ENCODE data around the gene SSC5D. TPM values are rescaled to one million over a fixed set of nuclear protein-coding genes. Genes with fewer than 3 reads are reported as not detected.

The SSC5D gene
- total and polyA plus RNA-seq, 2 donors: 24.4 TPM

DNA sequence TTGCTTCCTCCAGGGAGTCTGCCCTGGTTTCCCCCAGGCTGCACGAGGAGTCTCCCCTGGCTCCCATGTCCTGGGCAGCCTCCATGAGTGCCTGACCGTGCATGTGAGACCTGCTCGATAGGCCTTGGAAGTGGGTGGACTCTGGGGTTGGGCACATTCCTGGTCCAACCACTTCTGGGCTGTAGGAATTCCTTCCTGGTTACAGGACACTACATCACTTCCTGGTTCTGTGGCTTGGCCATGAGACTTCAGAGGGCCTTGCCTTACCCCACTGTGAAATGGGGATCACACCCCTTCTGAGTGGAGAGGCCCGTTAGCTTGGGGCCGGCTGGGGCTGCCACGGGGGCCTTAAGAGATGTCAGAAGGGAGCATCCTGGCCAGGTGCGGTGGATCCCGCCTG is 15.8 kb upstream of the SSC5D start:
- Histone ChIP-seq H3K4me1 (ENCODE audit: insufficient read depth) (no peaks in the 10 kb centered on the region), H3K27ac (ENCODE audit: low read depth) (no peak overlapping the region), H3K4me3 (ENCODE audit: low read depth, low read length) (no peak overlapping the region), H3K36me3 (ENCODE audit: insufficient read depth) (no peaks in the 10 kb centered on the region)
- WGBS: 77% methylated on average over 8 of the region's 8 CpGs
- no peak for DNase-seq (ENCODE audit: extremely low spot score)

DNA sequence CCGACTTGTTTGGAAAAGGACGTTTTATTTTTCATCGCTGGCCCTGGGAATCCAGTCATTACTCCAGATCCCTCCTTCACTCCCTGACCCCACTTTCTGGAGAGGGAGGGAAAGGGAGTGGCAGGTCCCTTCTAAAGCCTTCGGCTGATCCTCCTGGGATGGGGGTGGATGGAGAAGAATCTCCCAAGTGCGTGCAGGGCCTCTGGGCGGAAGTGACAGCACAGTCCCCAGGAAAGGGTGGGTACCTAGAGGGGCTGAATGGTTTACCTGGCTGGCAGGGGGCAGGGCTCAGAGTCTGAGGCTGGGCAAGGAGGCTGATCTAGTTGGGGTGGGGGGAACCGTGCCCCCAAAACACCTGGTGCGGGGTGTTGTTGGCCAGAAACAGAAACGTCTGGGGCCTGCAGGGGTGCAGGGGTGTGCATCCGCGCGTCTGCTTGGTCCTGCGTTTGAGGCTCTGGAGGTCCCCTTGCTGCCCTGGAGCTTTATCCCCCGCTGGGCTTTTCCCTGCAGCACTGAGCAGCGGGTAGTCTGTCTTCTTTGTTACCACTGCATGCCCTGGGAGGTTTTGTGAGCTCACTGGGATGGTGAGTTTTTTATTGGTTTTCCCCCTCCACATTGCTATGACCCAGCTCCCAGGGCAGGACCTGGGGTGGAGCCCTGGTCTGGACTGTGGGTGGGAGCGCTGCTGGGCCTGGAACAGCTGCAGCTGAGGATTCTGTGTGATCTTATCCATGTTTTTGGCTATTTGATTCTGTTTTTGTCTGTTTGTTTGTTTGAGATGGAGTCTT is 14.8 kb upstream of the SSC5D start:
- H3K36me3 ChIP-seq (ENCODE audit: insufficient read depth): no peaks in the 10 kb centered on the region
- 48% methylated on average over 16 of the region's 16 CpGs for WGBS
- no peaks in the 10 kb centered on the region for H3K4me1 ChIP-seq (ENCODE audit: insufficient read depth)
- H3K27ac ChIP-seq (ENCODE audit: low read depth): no peak overlapping the region
- no peak for DNase-seq (ENCODE audit: extremely low spot score)
- H3K4me3 ChIP-seq (ENCODE audit: low read depth, low read length): no peak overlapping the region

DNA sequence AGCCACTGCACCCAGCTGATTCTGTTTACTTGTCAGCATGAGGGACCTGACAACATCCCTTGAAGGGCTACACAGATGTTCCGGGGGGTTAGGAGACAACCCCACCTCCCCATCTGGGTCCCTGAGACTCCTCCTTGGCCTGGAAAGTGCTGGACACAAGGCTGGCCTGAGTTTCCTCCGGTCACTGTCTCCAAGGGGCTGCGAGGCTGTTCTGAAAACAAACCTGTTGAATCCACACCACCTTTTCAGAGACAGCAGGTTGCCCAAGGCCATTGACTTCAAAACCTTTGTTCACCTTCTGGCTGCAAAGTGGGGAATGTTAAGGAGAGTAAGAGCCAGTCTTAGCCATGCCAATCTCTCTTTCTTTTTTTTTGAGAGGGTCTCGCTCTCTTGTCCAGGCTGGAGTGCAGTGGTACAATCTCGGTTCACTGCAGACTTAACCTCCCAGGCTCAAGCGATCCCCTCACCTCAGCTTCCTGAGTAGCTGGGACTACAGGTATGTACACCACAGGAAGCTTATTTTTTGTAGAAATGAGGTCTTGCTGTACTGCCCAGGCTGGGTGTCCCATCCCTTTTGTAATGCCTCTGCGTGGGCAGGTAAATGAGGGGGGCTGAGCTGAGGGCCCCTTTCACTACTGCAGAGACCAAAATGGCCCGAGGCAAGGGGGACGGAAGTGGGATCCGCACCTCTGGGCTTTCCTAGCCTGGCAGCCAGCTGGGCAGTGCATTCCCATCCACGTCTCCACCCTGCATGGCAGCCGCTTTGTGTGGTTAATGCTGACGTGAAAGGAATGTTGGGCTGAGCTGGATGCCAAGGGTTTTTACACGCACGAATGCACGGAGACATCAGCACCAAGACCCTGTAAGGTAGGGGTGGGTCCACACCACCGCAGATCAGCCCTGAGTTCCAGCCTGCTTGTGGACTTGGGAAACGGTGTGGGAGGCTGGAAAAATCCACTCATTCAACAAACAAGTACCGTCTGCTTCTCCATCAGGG is 13.7 kb upstream of the SSC5D start:
- no peak overlapping the region for H3K27ac ChIP-seq (ENCODE audit: low read depth)

DNA sequence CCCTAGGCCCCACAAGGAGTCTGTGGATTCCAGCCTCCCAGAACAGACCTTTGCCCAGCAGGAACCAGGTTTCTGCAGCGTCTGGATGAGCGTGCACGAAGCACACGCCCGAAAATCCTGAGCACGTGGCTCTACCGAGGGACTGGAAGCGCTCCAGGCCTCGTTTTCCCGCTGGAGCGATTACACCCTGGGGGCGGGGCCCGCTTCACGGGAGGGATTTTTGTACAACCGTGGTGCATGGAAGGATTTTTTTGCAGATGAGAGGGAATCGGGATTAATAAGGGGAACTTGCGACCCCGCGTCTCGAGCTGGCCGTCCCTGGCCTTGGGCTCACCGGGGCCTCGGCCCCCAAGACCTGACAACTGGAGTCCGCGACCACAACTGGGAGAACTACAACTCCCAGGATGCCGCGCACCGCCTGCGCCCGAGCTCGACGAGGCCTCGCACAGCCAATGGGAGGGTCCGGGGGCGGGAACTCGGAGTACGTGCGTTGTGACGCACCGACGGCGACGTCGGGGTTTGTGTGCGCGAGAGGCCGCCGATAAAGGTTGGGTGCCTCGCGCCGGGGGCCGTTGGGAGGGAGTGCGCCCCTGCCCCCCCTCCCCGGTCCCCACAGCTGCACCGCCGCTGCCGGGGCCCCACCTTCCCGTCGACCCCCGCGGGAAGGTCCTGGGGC is 12.0 kb upstream of the SSC5D start, which contains the start of gene ZNF628:
Gene ZNF628, plus strand, starts transcription at position 518 of the 676 bp plus-strand sequence. CDS start 3,294 bp downstream, outside the sequence.
- under 1% methylated on average over 61 of the region's 61 CpGs for WGBS
- peak; percentile 96 for DNase-seq (ENCODE audit: extremely low spot score)
- H3K36me3 ChIP-seq (ENCODE audit: insufficient read depth): no peaks in the 10 kb centered on the region
- H3K4me1 ChIP-seq (ENCODE audit: insufficient read depth): no peaks in the 10 kb centered on the region
- H3K4me3 ChIP-seq (ENCODE audit: low read depth, low read length): peak within 1 kb of the TSS; percentile 57
- peak within 1 kb of the TSS; percentile 98 for H3K27ac ChIP-seq (ENCODE audit: low read depth)

More for the DNA sequence above, 13.7 kb upstream of the SSC5D start:
- no peak for DNase-seq (ENCODE audit: extremely low spot score)
- Histone ChIP-seq H3K4me1 (ENCODE audit: insufficient read depth) (no peaks in the 10 kb centered on the region), H3K4me3 (ENCODE audit: low read depth, low read length) (no peak overlapping the region), H3K36me3 (ENCODE audit: insufficient read depth) (no peaks in the 10 kb centered on the region)
- 84% methylated on average over 19 of the region's 19 CpGs for WGBS

DNA sequence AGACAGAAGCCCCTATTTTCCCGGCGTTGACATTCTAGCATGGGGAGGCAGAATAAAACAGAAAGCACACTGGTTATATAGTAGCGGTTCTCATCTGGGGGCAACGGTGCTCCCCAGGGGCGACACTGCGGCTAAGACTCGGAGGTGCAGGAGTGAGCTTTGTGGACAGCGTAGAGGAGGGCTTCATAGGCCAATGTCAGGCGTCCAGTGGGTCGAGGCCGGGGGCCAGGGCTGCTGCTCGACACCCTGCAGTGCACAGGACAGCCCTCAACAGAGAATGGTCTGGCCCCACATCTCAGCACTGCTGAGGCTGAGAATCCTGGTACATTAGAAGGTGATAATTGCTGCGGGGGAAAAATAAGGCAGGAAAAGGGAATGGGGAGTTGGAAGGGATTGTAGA is 10.3 kb upstream of the SSC5D start:
- Histone ChIP-seq H3K4me3 (ENCODE audit: low read depth, low read length) (no peak overlapping the region), H3K4me1 (ENCODE audit: insufficient read depth) (no peaks in the 10 kb centered on the region), H3K36me3 (ENCODE audit: insufficient read depth) (no peaks in the 10 kb centered on the region), H3K27ac (ENCODE audit: low read depth) (no peak overlapping the region)
- 85% methylated on average over 13 of the region's 13 CpGs for WGBS
- no peak for DNase-seq (ENCODE audit: extremely low spot score)

DNA sequence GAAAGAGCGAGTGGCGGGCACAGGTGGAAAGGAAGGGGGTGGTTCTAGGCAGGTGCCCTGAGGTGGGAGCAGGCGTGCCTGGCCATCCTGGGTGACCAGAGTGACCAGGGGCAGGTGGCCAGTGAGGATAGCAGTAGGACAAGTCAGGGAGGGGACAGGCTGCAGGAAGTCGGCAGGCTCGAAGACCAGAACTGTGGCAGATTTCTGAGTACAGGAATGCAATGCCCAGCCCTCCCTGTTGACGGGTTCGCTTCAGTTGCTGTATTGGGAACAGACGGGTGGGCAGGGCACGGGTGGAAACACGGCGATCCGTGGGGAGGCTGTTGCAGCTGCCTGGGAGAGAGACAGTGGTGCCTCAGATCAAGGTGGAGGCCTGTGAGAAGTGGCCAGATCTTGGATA is 9.9 kb upstream of the SSC5D start:
- H3K4me1 ChIP-seq (ENCODE audit: insufficient read depth): no peaks in the 10 kb centered on the region
- 86% methylated on average over 12 of the region's 12 CpGs for WGBS

DNA sequence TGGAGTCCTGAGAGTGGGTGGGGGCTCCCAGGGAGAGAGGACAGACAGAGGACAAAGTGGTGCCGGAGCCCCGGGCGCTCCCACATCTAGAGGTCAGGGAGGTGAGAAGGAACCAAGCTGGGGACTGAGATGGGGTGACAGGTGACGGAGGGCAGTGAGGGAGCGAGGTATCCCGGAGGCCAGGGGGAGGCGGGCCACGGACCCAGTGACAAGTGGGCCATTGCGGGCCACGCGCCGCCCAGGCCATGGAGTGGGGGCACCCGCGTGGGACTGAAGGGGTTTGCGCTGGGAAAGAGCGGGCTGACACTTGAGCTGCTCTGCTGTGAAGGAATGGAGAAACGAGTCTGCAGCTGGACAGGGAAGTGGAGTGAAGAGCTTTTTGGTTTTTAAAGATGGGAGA is 9.2 kb upstream of the SSC5D start:
- Histone ChIP-seq H3K4me3 (ENCODE audit: low read depth, low read length) (no peak overlapping the region), H3K4me1 (ENCODE audit: insufficient read depth) (no peaks in the 10 kb centered on the region), H3K36me3 (ENCODE audit: insufficient read depth) (no peaks in the 10 kb centered on the region), H3K27ac (ENCODE audit: low read depth) (no peak overlapping the region)
- DNase-seq (ENCODE audit: extremely low spot score): no peak
- 87% methylated on average over 17 of the region's 17 CpGs for WGBS

More for the DNA sequence above, 9.9 kb upstream of the SSC5D start:
- Histone ChIP-seq H3K36me3 (ENCODE audit: insufficient read depth) (no peaks in the 10 kb centered on the region), H3K4me3 (ENCODE audit: low read depth, low read length) (no peak overlapping the region), H3K27ac (ENCODE audit: low read depth) (no peak overlapping the region)
- DNase-seq (ENCODE audit: extremely low spot score): no peak

DNA sequence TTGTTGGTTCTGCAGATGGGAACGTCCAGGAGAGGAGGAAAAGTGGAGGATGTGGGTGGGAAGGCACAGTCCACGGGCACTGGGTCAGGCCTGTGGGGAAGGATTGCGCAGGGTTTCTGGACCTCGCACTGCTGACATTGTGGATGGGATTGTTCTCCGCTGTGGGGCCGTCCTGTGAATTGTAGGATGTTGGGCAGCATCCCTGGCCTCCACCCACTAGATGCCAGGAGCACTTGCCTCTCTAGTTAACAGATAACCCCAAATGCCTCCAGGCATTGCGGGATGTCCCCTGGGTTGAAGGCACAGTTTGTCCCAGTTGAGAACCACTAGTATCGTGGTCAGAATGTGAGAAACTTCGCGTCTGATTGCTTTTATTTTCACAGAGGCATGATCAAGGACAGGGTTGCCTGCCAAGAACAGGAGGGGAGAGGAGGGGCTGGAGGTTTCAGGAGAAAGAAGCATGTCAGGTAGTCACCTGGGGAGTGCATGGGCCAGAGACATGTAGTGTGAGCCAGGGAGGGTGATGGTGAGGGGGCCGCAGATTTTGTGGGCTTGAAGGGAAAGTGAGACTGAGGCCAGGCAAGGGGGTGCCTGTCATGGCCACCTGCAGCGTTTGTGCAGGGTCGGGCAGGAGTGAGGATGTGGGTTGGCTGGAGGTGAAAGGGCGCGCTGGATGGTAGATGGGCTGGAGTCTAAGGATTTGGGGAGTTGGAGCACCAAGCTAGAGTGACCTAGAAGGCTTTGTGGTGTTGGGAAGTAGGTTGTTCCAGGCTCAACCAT is 8.6 kb upstream of the SSC5D start:
- Histone ChIP-seq H3K4me1 (ENCODE audit: insufficient read depth) (no peaks in the 10 kb centered on the region), H3K4me3 (ENCODE audit: low read depth, low read length) (no peak overlapping the region), H3K36me3 (ENCODE audit: insufficient read depth) (no peaks in the 10 kb centered on the region), H3K27ac (ENCODE audit: low read depth) (no peak overlapping the region)
- DNase-seq (ENCODE audit: extremely low spot score): no peak
- WGBS: 81% methylated on average over 15 of the region's 15 CpGs

DNA sequence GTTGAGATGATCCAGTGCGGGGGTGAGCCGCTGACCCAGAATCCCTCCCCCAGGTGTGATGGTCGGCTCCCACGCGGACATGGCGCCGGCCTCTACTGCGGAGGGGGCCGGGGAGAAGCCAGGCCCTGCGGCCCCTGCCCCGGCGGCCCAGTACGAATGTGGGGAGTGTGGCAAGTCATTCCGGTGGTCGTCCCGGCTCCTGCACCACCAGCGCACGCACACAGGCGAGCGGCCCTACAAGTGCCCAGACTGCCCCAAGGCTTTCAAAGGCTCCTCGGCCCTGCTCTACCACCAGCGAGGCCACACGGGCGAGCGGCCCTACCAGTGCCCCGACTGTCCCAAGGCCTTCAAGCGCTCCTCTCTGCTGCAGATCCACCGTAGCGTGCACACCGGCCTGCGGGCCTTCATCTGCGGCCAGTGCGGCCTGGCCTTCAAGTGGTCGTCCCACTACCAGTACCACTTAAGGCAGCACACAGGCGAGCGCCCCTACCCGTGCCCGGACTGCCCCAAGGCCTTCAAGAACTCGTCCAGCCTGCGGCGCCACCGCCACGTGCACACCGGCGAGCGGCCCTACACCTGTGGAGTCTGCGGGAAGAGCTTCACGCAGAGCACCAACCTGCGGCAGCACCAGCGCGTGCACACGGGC is 7.0 kb upstream of the SSC5D start:
- WGBS: 93% methylated on average over 52 of the region's 52 CpGs
- no peak overlapping the region for H3K27ac ChIP-seq (ENCODE audit: low read depth)
- H3K36me3 ChIP-seq (ENCODE audit: insufficient read depth): no peaks in the 10 kb centered on the region
- no peak for DNase-seq (ENCODE audit: extremely low spot score)
- no peaks in the 10 kb centered on the region for H3K4me1 ChIP-seq (ENCODE audit: insufficient read depth)
- H3K4me3 ChIP-seq (ENCODE audit: low read depth, low read length): no peak overlapping the region

DNA sequence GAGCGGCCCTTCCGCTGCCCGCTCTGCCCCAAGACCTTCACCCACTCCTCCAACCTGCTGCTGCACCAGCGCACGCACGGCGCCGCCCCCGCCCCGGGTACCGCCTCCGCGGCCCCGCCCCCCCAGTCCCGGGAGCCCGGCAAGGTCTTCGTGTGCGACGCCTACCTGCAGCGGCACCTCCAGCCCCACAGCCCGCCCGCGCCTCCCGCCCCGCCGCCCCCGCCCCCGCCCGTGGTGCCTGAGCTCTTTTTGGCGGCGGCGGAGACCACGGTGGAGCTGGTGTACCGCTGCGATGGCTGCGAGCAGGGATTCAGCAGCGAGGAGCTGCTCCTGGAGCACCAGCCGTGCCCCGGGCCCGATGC is 6.5 kb upstream of the SSC5D start:
- Histone ChIP-seq H3K4me1 (ENCODE audit: insufficient read depth) (no peaks in the 10 kb centered on the region), H3K36me3 (ENCODE audit: insufficient read depth) (no peaks in the 10 kb centered on the region), H3K4me3 (ENCODE audit: low read depth, low read length) (no peak overlapping the region), H3K27ac (ENCODE audit: low read depth) (no peak overlapping the region)
- DNase-seq (ENCODE audit: extremely low spot score): no peak
- WGBS: 71% methylated on average over 40 of the region's 40 CpGs

DNA sequence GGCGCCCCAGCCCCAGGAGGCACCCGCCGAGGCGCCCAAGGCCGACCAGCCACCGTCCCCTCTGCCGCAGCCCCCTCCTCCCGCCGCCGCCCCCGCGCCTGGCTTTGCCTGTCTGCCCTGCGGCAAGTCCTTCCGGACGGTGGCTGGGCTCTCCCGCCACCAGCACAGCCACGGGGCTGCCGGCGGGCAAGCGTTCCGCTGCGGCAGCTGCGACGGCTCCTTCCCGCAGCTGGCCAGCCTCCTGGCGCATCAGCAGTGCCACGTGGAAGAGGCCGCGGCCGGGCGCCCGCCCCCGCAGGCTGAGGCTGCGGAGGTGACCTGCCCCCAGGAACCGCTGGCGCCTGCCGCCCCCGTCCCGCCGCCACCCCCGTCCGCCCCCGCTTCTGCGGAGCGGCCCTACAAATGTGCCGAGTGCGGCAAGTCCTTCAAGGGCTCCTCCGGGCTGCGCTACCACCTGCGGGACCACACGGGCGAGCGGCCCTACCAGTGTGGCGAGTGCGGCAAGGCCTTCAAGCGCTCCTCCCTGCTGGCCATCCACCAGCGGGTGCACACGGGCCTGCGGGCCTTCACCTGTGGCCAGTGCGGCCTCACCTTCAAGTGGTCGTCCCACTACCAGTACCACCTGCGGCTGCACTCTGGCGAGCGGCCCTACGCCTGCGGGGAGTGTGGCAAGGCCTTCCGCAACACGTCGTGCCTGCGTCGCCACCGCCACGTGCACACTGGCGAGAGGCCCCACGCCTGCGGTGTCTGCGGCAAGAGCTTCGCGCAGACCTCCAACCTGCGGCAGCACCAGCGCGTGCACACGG is 5.9 kb upstream of the SSC5D start:
- no peaks in the 10 kb centered on the region for H3K36me3 ChIP-seq (ENCODE audit: insufficient read depth)
- no peak overlapping the region for H3K4me3 ChIP-seq (ENCODE audit: low read depth, low read length)
- no peak for DNase-seq (ENCODE audit: extremely low spot score)
- WGBS: 89% methylated on average over 83 of the region's 83 CpGs
- H3K27ac ChIP-seq (ENCODE audit: low read depth): no peak overlapping the region
- no peaks in the 10 kb centered on the region for H3K4me1 ChIP-seq (ENCODE audit: insufficient read depth)

All from urinary bladder (tissue), 4 donors.